H1 (cell line): ENCODE data around the gene CLCNKB.

Experiments
- CEBPB ChIP-seq: IDR thresholded peaks from 2 replicates; pipeline ENCODE4 v1.6.1; 2012; ENCODE audit warnings: low read depth, low read length
- CTCF ChIP-seq, 3 experiments: IDR thresholded peaks; 1 replicate in 2 of 3; 2 replicates in 1 of 3; pipeline versions ENCODE4 v1.5.1 to v1.6.1; 2011; ENCODE audit warnings: low read length in 3 of 3, mild to moderate bottlenecking in 3 of 3, inconsistent platforms in 2 of 3, low read depth in 1 of 3, moderate library complexity in 1 of 3; ENCODE audit not compliant: insufficient read depth in 1 of 3; ENCODE audit errors: control extremely low read depth in 1 of 3
- EZH2 ChIP-seq: fragments of 200-600 bp; sonication (generic); IDR thresholded peaks from 2 replicates; pipeline ENCODE4 v1.7.1; 2012; ENCODE audit warnings: low read depth, mild to moderate bottlenecking, moderate library complexity, low read length, inconsistent platforms; ENCODE audit not compliant: severe bottlenecking
- POLR2A ChIP-seq, 2 experiments: IDR thresholded peaks; 1 replicate in 1 of 2; 2 replicates in 1 of 2; pipeline ENCODE4 v1.6.1; 2011; ENCODE audit warnings: low read depth in 2 of 2, low read length in 2 of 2, mild to moderate bottlenecking in 2 of 2; ENCODE audit errors: control extremely low read depth in 1 of 2
- RFX5 ChIP-seq: IDR thresholded peaks from 2 replicates; pipeline ENCODE4 v1.6.1; 2011; ENCODE audit warnings: low read depth, low read length, improper control_type of control experiment, borderline replicate concordance
- TAF1 ChIP-seq: IDR thresholded peaks from 2 replicates; pipeline ENCODE4 v1.6.1; 2011; ENCODE audit warnings: mild to moderate bottlenecking, low read depth, low read length
- YY1 ChIP-seq: IDR thresholded peaks from 2 replicates; pipeline ENCODE4 v1.6.1; 2011; ENCODE audit warnings: low read depth, mild to moderate bottlenecking, low read length

GRCh38 chr1:16076865-16077238 lies 33.3 kb downstream of the CLCNKB start:
- no peak for TF ChIP-seq TAF1
- TF ChIP-seq EZH2: no peak
- TF ChIP-seq RFX5: no peak
- no peak for TF ChIP-seq CTCF (IDR thresholded peaks at IDR 0.05; ENCODE audit: control extremely low read depth in 1 of 3, insufficient read depth in 1 of 3, low read depth in 1 of 3, low read length in 3 of 3)
- no peak for TF ChIP-seq POLR2A (IDR thresholded peaks at IDR 0.05; ENCODE audit: control extremely low read depth in 1 of 2, low read depth in 2 of 2, low read length in 2 of 2)
- TF ChIP-seq YY1: no peak
- no peak for TF ChIP-seq CEBPB
